DND-41 (cell line): ENCODE data around the gene OPHN1.

ENCODE experiments used
- CTCF ChIP-seq: IDR thresholded peaks from 2 replicates; pipeline ENCODE4 v1.5.1; 2012; ENCODE audit warnings: borderline replicate concordance, low read length, moderate library complexity, mild to moderate bottlenecking; ENCODE audit not compliant: poor library complexity, severe bottlenecking; ENCODE audit errors: extremely low read depth
- EZH2 ChIP-seq: IDR thresholded peaks from 3 replicates; pipeline ENCODE4 v1.6.1; 2012; ENCODE audit warnings: borderline replicate concordance, low read depth, mild to moderate bottlenecking, moderate library complexity, low read length, inconsistent platforms; ENCODE audit not compliant: severe bottlenecking

DNA sequence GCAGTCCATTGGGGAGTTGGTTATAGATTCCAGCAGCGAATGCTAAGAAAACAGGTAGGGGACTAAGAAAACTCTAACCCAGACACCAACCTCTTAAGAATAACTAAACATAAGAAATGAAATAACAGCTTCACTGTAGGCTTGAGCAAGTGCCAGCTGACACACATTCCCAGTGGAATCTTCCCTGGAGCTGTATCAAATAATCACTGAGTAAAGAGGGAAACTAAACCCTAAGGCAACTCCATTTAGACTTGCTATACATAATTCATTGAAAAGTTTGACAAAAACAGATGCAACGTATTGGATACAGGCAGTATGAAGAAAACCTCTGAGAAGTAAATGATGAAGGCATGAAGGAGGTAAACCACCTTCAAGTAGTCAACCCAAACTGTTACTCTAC, 293.5 kb downstream of the OPHN1 start:
- TF ChIP-seq CTCF: no peak
- no peak for TF ChIP-seq EZH2
